Measurements from ENCODE around the gene STAT5B. TPM values are rescaled to one million over a fixed set of nuclear protein-coding genes. Genes with fewer than 3 reads are reported as not detected.

Gene STAT5B
- total and polyA plus RNA-seq, 9 of the 15 experiments (the other 6 are each of a cell fraction or from before 2014, with no cell fraction given) = 20.8 to 176 (median 92.4) TPM

GRCh38 chr17:42305543-42306384 lies 29.6 kb upstream of the STAT5B start (continued):
- TF ChIP-seq, protein P1, sequence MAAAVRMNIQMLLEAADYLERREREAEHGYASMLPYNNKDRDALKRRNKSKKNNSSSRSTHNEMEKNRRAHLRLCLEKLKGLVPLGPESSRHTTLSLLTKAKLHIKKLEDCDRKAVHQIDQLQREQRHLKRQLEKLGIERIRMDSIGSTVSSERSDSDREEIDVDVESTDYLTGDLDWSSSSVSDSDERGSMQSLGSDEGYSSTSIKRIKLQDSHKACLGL (CRISPR knock-in tag; IDR thresholded peaks at IDR 0.05; ENCODE audit: borderline replicate concordance, poor library complexity, severe bottlenecking) = no peak
- TF ChIP-seq RREB1 (CRISPR knock-in tag; IDR thresholded peaks at IDR 0.05) (no peak), ZNF780A (CRISPR knock-in tag; IDR thresholded peaks at IDR 0.05) (no peak), PHF20 (IDR thresholded peaks at IDR 0.05; ENCODE audit: partially characterized antibody) (no peak), ATF7 (IDR thresholded peaks at IDR 0.05) (no peak), ZFPM2 (CRISPR knock-in tag; IDR thresholded peaks at IDR 0.05) (no peak), ZNF316 (IDR thresholded peaks at IDR 0.05) (0 out of 2 replicates have a peak, but pooled peaks have one; percentile 7), POLR2AphosphoS5 (IDR thresholded peaks at IDR 0.05; ENCODE audit: control insufficient read depth, insufficient read depth, low read depth, low read length) (peak; percentile 55; the same call in 1 of the 2 replicates), SRSF1 (IDR thresholded peaks at IDR 0.05; ENCODE audit: low read depth, low read length) (no peak), GTF2F1 (IDR thresholded peaks at IDR 0.05; ENCODE audit: low read depth, low read length) (no peak), KAT2B (IDR thresholded peaks at IDR 0.05; ENCODE audit: low read depth, low read length) (no peak), POLR2A (conservative IDR thresholded peaks at IDR 0.05) (peak; percentile 45), HDGF (IDR thresholded peaks at IDR 0.05) (no peak), CBX8 (IDR thresholded peaks at IDR 0.05; ENCODE audit: borderline replicate concordance, extremely low read depth, low read depth, low read length, poor library complexity, severe bottlenecking) (no peak), DMBX1 (CRISPR knock-in tag; IDR thresholded peaks at IDR 0.05; ENCODE audit: borderline replicate concordance) (no peak), PURB (CRISPR knock-in tag; IDR thresholded peaks at IDR 0.05; ENCODE audit: low read depth) (no peak), POLR3G (IDR thresholded peaks at IDR 0.05; ENCODE audit: extremely low read depth, insufficient read length, insufficient replicate concordance) (no peak), RBFOX2 (IDR thresholded peaks at IDR 0.05; ENCODE audit: low read depth, low read length) (peak; percentile 75)
- TF ChIP-seq, protein P2, sequence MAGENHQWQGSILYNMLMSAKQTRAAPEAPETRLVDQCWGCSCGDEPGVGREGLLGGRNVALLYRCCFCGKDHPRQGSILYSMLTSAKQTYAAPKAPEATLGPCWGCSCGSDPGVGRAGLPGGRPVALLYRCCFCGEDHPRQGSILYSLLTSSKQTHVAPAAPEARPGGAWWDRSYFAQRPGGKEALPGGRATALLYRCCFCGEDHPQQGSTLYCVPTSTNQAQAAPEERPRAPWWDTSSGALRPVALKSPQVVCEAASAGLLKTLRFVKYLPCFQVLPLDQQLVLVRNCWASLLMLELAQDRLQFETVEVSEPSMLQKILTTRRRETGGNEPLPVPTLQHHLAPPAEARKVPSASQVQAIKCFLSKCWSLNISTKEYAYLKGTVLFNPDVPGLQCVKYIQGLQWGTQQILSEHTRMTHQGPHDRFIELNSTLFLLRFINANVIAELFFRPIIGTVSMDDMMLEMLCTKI (IDR thresholded peaks at IDR 0.05; ENCODE audit: partially characterized antibody) = no peak
- TF ChIP-seq, protein P3, sequence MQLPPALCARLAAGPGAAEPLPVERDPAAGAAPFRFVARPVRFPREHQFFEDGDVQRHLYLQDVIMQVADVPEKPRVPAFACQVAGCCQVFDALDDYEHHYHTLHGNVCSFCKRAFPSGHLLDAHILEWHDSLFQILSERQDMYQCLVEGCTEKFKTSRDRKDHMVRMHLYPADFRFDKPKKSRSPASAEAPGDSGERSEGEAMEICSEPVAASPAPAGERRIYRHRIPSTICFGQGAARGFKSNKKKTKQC (CRISPR knock-in tag; IDR thresholded peaks at IDR 0.05) = no peak

All from K562 (cell line).